Measurements from ENCODE around the gene GPM6B.

The GPM6B gene

DNA sequence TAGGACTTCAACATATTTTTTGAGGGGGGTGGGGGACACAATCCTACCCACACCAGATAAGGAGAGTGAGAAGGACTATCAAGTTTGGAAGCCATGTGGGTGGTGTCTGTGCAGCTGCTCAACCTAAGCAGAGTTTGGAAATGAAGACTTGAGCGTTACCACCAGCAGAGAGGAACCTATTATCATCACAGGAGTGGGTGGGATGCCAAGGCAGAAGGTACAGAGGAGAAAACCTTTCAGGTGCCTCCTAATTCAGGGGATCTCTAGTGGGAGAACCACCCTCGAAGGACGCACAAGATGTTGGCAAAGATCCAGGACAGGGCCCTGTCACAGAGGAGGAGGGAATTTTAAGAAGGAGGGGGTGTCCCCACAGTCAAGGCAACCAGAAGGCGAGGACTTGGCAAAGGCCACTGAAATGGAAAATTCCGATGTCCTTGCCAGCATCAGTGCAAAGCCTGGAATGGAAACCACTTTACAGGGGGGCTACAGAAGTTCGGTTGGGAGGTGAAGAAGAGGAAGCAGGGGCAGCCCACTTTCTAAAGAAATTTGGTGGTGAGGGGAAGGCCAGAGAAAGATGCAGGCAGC is 8.4 kb upstream of the GPM6B start:
- no peak for DNase-seq (ENCODE audit: low read depth, low spot score)

DNA sequence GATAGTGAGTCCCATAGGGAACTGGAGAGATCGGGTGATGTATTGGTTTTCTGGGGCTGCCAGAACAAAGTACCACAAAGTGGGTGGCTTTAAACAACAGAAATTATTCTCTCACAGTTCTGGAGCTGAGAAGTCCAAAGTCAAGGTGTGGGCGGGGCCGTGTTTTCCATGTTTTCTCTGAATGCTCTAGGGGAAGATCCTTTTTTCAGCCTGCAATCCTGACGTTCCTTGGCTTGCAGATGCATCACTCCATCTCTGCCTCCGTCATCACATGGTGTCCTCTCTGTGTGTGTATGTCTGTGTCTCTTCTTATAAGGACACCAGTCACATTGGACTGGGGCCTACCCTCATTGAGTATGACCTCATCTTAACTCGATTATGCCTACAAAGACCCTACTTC is 7.9 kb upstream of the GPM6B start:
- DNase-seq (ENCODE audit: low read depth, low spot score) = no peak

DNA sequence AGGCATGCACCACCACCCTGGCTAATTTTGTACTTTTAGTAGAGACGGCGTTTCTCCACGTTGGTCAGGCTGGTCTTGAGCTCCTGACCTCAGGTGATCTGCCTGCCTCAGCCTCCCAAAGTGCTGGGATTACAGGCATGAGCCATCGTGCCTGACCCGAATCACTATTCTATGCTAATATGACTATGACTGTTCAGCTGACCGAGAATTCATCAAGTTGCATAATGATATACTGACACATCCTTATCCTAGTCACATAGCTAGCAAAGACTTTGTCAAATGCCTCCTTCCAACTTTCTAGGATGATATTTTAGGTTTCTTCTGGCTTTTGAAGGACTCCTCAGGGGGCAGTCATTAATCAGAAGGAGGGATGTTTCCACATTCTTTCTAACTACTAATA is 4.8 kb upstream of the GPM6B start:
- no peak for DNase-seq (ENCODE audit: low read depth, low spot score)

DNA sequence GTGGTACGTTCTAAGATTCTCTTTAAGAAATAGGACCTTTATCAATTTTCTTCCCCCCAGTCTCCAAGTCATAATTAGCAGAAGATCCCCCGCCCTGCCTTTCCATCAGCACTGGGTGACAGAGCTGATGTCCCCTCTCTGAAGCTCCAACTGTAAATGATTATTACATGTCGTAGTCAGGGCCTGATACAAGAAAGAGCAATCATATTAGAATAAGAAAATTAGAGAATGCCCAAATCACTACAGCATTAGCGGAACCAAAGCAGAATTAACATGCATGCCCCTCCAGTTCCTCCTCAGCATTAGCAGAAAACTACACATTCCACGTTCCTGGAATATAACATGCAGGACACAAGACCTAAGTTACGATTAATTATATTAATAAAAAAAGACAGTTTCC is 717 bp downstream of the GPM6B start:
- no peak for DNase-seq (ENCODE audit: low read depth, low spot score)

DNA sequence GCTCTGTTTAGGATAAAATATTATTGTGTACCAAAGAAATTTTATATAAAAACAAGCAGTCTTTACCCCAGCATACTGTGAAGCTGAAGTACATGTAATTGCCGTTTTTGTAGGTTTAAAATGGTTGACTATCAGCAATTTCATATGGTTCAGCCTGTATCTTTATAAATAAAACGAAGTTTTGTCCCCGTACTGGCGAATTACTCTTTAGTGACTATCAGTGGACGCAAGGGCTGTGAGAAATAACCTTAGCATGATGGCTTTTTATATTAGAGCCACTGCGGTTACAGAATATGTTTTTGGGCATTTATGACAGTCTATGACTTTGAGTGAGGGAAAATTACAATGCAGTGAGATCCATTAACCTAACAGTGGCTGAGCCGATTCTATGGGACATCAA is 1.2 kb downstream of the GPM6B start:
- DNase-seq (ENCODE audit: low read depth, low spot score) = no peak

DNA sequence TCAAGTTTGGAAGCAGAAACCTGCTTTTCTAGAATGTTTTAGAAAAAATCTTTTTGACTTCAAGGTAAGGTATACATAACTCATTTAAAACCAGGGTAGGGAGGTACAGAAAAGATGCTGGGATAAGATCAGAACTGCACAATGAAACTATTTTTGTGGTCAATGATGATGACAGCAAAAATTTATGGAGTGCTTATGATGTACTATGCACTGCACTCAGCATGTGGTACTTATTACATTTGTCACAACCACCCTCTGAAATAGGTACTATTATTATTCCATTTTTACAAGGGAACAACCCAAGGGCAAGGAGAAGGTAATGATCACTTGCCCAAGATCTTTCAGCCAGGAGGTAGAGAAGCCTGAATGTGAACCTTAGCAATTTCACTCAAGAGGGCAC is 8.0 kb downstream of the GPM6B start:
- DNase-seq (ENCODE audit: low read depth, low spot score) = no peak

DNA sequence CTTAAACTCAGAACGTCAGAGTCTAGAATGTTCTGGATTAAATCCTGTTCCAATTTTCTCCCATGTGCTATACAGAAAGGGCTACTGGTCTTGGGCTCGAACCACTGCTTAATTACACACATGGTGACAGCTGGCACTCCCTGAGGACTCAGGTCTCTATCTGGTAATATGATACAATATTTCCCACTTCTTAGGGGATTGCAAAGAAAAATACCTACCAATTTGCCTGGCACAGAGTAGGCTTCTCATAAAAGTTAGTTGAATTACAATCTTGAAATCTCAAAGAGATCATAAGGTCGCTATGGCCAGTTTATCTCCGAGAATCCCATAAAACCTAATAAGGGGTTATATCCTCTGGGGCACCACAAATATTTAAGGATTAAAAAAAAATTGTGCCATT is 8.6 kb downstream of the GPM6B start:
- DNase-seq (ENCODE audit: low read depth, low spot score) = no peak

DNA sequence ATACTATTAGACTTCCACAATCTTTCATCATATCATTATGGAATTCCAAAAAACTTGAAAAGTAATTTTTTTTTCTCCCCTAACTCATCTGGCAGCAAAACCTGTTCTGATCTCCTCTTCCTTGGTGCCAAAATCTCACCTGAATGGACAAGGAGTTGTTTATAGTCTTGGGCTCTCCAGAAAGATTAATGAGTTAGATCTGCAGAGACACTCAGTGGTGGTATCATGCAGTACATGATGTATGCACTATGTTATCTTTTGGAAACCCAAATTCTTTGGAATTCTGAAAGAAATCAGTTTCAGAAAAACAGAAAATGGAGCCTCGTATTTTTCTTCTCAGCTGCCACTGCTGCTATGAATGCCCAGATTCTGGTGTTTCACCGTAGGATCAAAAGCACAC is 11.7 kb downstream of the GPM6B start:
- DNase-seq (ENCODE audit: low read depth, low spot score) = no peak

DNA sequence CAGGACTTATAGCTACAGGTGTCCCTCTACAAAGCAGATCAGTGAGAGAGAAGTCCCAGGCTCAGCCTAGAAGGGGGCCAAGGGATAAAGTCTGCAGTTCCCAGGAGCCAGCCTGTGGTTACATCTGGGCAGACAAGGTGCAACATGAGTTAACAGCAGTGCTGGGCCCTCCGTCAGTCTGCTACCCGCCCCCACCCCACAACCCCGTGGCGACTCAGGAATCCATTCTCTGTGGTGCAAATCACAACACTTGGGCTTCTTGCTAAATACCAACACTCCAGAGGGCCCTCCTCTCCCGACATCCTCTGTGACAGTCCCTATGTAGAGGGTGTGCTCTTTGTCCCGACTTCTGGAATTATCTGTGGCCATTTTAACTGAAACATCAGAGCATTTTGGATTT is 13.8 kb downstream of the GPM6B start:
- DNase-seq (ENCODE audit: low read depth, low spot score) = no peak

DNA sequence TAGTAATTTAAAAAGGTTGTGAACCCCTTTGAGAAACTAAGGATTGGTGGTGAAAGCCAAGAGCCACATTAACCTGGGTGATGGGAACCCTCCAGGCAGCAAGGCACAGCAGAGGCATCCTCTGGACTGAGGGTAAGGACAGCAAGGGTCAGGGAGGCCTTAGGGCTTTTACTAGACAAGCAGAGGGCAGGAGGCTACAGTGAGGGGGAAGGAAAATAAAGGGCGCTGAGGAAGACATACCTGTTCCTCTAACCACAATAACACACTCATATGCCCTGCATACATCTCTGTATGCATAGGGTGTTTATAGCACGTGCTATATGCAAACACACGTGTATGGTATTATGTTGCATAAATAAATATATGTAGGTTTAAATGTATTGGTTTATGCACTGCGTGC is 18.7 kb downstream of the GPM6B start:
- DNase-seq (ENCODE audit: low read depth, low spot score) = no peak

DNA sequence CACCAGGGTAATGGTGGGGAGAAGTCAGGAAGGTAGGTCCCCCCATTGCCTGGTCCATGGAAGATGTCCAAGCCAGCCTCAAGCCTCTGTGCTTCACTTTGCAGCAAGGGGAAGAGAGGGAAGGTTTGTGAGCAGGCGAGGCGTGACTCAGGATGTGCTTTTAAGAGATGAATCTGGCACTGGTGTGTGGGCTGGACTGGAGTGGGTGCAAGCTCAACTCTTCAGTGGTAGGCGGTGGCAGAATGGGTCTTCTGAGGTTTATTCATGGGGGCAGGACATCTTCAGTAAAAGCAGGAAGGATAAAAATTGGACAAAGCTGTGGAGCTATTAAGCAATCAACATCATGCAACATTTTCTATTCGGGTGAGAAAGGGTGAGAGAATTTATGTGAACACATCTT is 19.4 kb downstream of the GPM6B start:
- DNase-seq (ENCODE audit: low read depth, low spot score) = no peak

DNA sequence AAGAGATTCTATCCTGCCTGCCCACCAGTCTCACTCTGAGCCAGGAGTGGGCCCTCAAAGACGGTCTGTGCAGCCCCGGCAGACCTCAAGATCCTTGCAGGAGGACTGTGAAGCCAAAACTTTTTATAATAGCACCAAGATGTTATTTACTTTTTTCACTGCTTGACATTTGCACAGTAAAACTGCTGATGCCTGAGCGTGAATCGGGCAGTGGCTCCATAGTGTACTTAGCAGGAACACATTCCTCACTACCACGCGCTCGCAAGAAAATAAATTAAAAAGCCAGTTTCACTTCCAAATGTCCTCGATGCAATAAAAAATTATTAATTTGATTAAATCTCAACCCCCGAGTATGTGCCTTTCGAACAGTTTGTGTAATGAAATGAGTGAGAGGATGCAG is 22.5 kb downstream of the GPM6B start:
- no peak for DNase-seq (ENCODE audit: low read depth, low spot score)

DNA sequence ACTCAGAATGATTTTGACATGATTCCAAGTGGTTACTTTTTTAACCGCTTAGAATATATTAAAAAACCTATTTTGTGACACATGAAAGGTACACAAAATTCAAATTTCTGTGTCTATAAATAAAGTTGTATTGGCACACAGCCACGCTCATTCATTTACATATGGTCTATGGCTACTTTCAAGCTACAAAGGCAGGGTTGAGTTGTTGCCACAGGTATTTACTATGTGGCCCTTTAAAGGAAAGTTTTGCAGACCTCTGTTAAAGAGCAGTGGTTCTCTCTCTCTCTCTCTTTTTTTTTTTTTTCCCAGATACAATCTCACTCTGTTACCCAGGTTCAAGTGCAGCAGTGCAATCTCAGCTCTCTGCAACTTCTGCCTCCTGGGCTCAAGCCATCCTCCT is 23.0 kb downstream of the GPM6B start:
- DNase-seq (ENCODE audit: low read depth, low spot score) = no peak

DNA sequence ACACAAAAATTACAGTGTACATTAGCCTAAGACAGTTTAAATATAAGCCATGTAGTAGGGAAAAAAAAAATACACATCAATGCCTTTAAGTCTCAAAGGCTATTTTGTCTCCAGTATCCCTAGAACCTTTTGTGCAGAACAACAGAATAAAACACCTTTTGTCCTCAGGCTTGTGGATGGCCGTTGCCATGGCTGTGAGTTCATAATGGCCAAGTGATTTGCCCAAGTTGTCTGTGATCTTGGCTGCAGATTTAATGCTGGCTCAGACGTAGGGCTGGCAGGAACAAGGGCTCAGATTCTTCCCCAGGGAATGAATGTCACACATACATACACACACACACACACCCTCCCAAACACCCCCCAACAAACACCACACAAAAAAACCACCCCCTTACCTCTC is 25.3 kb downstream of the GPM6B start:
- no peak for DNase-seq (ENCODE audit: low read depth, low spot score)

DNA sequence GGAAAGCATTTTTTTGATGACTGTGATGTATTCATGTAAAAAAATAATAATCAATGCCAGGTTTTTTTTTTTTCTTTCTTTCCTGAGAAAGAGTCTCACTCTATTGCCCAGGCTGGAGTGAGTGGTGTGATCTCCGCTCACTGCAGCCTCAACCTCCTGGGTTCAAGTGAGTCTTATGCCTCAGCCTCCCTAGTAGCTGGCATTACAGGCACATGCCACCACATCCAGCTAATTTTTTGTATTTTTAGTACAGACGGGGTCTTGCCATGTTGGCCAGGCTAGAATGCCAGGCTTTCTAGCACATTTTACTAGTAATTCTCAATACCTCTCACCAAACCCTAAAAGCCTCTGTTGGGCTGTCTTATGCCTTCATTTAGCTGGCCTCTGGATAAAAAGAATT is 25.7 kb downstream of the GPM6B start:
- no peak for DNase-seq (ENCODE audit: low read depth, low spot score)

DNA sequence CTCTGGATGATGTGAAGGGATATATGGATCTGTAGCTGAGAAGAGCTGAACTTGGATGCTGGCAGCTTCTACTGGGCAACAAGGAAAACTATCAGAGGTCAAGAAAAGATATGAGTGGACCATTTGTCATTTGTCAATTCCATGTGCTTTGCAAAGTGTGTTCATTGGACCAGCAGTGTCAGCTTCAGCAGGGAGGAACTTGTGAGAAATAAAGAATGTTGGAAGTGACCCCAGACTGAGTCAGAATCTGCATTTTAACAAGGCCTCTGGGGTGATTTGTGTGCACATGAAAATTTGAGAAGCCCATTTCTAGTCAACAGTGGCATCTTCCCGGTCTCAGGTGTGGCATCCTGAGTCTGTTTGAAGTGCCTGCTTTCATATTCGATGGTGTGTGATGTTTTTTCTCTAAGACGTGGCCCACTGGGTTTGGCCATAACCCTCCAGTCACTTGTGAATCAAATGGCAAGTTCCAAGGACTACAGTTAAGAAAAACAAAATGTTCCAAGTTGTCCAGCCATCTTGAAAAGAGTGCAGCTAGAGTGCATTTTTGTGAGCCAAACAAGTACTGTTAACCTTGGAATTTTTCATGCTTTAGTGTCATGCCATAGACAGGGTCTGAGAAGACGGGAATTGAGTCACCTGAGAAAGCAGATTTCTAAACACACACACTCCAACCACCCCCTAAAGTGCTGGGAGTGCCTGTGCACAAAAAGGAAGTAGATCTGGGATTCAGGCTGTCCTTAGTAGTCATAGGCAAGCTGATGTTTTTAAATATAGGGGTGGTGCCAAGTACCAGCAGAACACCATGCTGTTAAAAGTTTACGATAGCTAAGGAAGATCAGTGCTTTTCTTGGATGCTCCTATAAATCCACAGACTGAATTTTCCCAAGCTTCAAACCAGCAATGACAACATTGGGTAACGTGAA is 26.4 kb downstream of the GPM6B start:
- peak; percentile 30 for DNase-seq (ENCODE audit: low read depth, low spot score)

DNA sequence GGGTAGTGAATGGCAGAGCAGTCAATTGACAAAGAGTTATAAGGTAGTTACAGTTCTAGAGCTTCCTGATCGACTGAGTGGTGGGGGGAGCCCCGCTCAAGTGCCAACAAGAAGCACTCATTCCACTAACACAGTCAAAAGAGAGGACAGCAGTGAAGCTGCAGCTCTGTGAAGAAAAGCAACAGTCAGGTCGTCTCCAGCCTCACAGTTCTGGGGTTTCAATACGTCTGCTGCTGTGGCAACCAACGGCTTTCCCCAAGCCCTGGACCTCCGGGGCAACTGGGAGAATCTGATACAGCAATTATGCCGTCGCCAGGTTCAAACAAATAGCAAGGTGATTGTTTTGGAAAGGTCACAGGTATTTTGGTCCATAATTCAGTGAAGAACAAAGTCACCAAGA is 30.8 kb downstream of the GPM6B start:
- no peak for DNase-seq (ENCODE audit: low read depth, low spot score)

DNA sequence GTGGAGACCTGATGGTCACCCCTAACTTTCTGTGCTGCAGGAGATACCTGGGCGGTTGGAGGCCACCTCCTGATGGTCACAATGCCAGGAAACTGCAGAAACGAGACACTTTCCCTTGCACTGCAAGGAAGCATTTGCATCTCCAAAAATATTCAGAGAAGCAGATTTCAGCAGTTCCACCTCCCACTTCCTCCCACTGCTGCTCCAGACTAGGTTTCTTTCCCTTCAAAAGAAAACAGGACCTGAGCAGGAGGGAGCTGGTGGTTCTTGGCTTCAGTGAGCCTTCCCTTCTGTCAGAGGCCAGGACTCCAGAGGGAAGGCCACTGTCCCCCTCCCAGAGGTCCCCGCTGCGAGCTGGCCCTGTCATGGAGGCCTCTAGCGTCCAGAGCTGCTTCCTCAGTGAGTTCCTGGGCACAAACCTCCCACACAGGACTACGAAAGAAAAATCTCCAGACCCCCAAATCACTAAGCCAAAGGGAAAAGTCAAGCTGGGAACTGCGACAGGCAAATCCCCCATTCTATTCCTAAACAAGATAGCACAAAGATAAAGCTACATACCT is 35.9 kb downstream of the GPM6B start:
- no peak for DNase-seq (ENCODE audit: low read depth, low spot score)

DNA sequence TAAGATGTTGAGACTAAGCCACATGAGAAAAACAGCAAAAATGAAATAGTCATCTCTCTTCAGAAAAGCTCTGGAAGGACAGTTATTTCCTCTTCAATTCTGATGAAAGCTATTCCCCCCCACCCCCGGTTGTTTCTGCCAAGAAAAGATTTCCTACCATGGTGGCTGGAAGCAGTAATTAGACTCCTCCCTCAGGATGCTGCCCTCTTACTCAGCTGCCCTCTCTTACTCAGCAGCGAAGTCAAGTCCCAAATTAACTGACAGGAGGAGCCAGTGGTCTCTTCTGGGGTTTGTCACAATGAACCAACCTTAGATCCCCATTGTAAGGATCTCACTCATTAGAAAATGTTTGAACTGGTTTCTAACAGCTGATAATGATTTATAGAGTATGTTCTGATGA is 38.0 kb downstream of the GPM6B start:
- DNase-seq (ENCODE audit: low read depth, low spot score) = no peak

DNA sequence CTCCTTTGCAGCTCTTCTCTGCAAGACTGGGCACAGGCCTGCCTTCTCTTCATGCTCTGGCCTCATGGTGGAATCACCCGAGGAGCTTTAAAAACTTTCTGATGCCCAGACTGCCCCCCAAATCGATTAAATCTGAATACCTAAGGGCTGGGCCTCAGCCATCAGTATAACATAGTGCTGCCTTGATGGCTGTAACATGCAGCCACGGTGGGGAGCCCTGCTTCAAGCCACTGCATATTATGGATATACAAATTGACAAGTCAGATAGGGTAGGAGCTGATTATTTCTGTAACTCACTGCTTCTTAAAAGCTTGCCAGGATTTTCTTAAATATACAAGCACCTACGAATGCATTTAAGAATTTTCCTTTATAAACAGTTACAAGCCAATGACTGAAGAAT is 40.5 kb downstream of the GPM6B start:
- no peak for DNase-seq (ENCODE audit: low read depth, low spot score)

DNA sequence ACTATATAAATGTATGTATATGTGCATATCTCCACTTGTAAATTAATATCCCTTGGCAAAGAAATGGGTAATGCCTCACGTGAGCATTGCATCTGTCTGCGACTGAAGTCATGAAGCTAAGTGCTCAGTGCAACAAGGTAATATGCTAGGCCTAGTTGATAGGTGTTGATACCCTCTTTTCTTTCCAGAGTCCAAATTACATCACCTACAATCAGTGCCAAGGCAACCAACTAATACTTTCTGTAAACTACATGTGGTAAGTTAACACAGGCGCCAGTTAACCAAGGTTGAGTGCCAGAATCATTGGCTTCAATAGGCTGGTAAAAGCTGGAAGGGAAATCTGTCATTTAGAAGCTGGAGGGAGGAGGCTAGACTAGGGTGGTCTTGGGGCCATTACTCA is 41.1 kb downstream of the GPM6B start:
- no peak for DNase-seq (ENCODE audit: low read depth, low spot score)

DNA sequence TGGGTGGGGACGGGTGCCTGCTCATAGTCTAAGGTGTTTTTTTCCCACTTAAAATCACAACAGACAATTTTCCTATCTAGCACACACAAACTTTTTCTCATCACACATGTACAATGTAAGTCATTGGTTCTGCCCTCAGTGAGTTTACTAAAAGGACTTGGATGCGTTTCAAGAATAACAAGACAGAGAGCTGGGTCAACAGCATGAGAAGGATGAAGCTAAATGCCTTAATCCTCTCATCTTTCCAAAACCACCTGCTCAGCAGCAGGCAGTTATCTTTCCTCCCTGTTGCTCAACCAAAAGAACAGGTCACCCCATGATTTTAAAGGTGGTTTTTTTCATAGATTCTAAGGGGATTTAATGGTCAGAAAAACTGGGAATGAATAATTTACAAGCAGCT is 42.2 kb downstream of the GPM6B start:
- no peak for DNase-seq (ENCODE audit: low read depth, low spot score)

DNA sequence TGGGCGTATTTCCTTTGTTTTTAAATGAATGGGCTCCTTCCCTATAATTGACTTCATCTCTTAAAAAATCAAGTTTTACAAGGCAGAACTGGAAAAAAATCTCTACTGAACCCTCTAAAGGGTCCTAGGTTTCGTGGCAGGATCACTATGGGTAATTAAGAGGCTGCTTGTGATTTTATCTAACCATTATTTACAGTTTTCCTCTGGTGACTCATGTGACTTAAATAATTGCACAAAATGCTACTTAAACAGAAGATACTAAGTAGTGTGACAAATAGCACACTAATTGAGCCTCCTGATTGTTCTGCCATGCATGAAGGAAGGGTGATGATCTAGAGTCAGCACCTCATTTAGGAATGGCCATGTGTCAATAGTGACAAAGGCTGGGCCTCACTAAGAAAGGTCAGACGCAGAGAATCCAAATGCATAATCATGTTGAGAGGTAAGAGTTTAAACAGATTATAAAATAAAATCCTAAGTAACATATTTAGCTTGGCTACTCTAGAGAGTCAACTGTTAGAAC is 46.8 kb downstream of the GPM6B start:
- DNase-seq (ENCODE audit: low read depth, low spot score) = no peak
